Urinary bladder (tissue), 4 donors: ENCODE results near the gene ZKSCAN1. TPM values are rescaled to one million over a fixed set of nuclear protein-coding genes. Genes with fewer than 3 reads are reported as not detected.
"Not testable (repeated sequence)": the region's sequence is repeated elsewhere in the genome, so short reads cannot be mapped to it uniquely, and the experiment has no call there.

ENCODE experiments used
- DNase-seq: peaks from one replicate; pipeline ENCODE4 v3.0.0-alpha.2; 2015; ENCODE audit errors: extremely low spot score
- H3K27ac ChIP-seq: one replicate; pipeline ENCODE4 v1.5.1; 2013; ENCODE audit warnings: low read depth, mild to moderate bottlenecking, moderate library complexity
- H3K36me3 ChIP-seq: one replicate; pipeline ENCODE4 v1.6.1; 2013; ENCODE audit warnings: mild to moderate bottlenecking, moderate library complexity; ENCODE audit not compliant: insufficient read depth
- H3K4me1 ChIP-seq: one replicate; pipeline ENCODE4 v1.6.1; 2013; ENCODE audit warnings: mild to moderate bottlenecking, moderate library complexity; ENCODE audit not compliant: insufficient read depth
- H3K4me3 ChIP-seq: one replicate; pipeline ENCODE4 v1.5.1; 2013; ENCODE audit warnings: low read depth, low read length
- WGBS: extraction: QIAGEN DNeasy Blood & Tissue Kit; methylation state at CpG from one replicate; pipeline ENCODE4 v1.1.7; 2013; 5-methylcytosine and 5-hydroxymethylcytosine counted together
- polyA plus RNA-seq: library from polyadenylated mRNA; stranded (reverse); fragments of 200-250 nt; gene quantifications from one replicate; pipeline ENCODE4 v1.2.3, GENCODE V29; 2013
- total RNA-seq: library from RNA; depleted of rRNA; stranded (reverse); fragments of >200 nt; gene quantifications from one replicate; pipeline ENCODE4 v1.2.3, GENCODE V29; 2014
- donor health status: healthy with polysubstance abuse.
- donor health status: healthy.

The ZKSCAN1 gene
- 51.5 TPM for total RNA-seq
- polyA plus RNA-seq = 14.3 TPM

- Histone ChIP-seq H3K27ac (peak within 1 kb of the TSS; percentile 97), H3K36me3 (no peaks in the 10 kb centered on the region), H3K4me1 (no peaks in the 10 kb centered on the region), H3K4me3 (peak within 1 kb of the TSS; percentile 100)
- peak; percentile 78 for DNase-seq
- WGBS = 2% methylated on average over 70 of the region's 70 CpGs
Observed at GRCh38 chr7:100015232-100016214, at the start of gene ZKSCAN1. TSS of gene ZKSCAN1 (plus strand) at chr7:100015596. CDS start at chr7:100023507, 7,911 bp downstream.

- no peak for DNase-seq
- no peak overlapping the region for H3K27ac ChIP-seq
- WGBS = 86% methylated on average over 3 of the region's 3 CpGs
- H3K4me1 ChIP-seq = no peaks in the 10 kb centered on the region
- H3K4me3 ChIP-seq = no peak overlapping the region
- no peaks in the 10 kb centered on the region for H3K36me3 ChIP-seq
Observed at GRCh38 chr7:99969298-99969697, 46.1 kb upstream of the ZKSCAN1 start.

GRCh38 chr7:99969813-99970212 lies 45.6 kb upstream of the ZKSCAN1 start:
- H3K27ac ChIP-seq, H3K36me3 ChIP-seq, DNase-seq, H3K4me1 ChIP-seq, H3K4me3 ChIP-seq: not testable (repeated sequence)
- 19% methylated on average over 1 of the region's 1 CpG for WGBS

- no peak for DNase-seq
- Histone ChIP-seq H3K4me1 (no peaks in the 10 kb centered on the region), H3K4me3 (no peak overlapping the region), H3K27ac (no peak overlapping the region), H3K36me3 (no peaks in the 10 kb centered on the region)
- 70% methylated on average over 4 of the region's 4 CpGs for whole genome bisulfite sequencing
Observed at GRCh38 chr7:99971242-99971641, 44.2 kb upstream of the ZKSCAN1 start.

GRCh38 chr7:99973817-99974216 lies 41.6 kb upstream of the ZKSCAN1 start:
- DNase-seq, H3K4me1 ChIP-seq, H3K27ac ChIP-seq, H3K4me3 ChIP-seq, H3K36me3 ChIP-seq: not testable (repeated sequence)
- 71% methylated on average over 7 of the region's 7 CpGs for WGBS

GRCh38 chr7:99974681-99975080 lies 40.7 kb upstream of the ZKSCAN1 start:
- no peaks in the 10 kb centered on the region for H3K4me1 ChIP-seq
- WGBS = 34% methylated on average over 1 of the region's 1 CpG
- no peak overlapping the region for H3K4me3 ChIP-seq
- no peaks in the 10 kb centered on the region for H3K36me3 ChIP-seq
- no peak overlapping the region for H3K27ac ChIP-seq
- DNase-seq = no peak

- 63% methylated on average over 5 of the region's 5 CpGs for WGBS
- no peaks in the 10 kb centered on the region for H3K4me1 ChIP-seq
- no peak within 1 kb of the TSS for H3K27ac ChIP-seq
- H3K36me3 ChIP-seq = no peaks in the 10 kb centered on the region
- H3K4me3 ChIP-seq = no peak within 1 kb of the TSS
- DNase-seq = no peak
Observed at GRCh38 chr7:99975782-99976521, 39.4 kb upstream of the ZKSCAN1 start, which contains the start of gene AZGP1. TSS of gene AZGP1 (minus strand) at chr7:99976031. CDS start at chr7:99976020, 11 bp downstream.

GRCh38 chr7:99976626-99977025 lies 38.8 kb upstream of the ZKSCAN1 start:
- DNase-seq = no peak
- H3K4me1 ChIP-seq = no peaks in the 10 kb centered on the region
- H3K36me3 ChIP-seq = no peaks in the 10 kb centered on the region
- H3K27ac ChIP-seq = no peak overlapping the region
- WGBS = 80% methylated on average over 13 of the region's 13 CpGs
- no peak overlapping the region for H3K4me3 ChIP-seq

GRCh38 chr7:99979814-99980225 lies 35.6 kb upstream of the ZKSCAN1 start:
- DNase-seq, H3K4me1 ChIP-seq, H3K27ac ChIP-seq, H3K36me3 ChIP-seq, H3K4me3 ChIP-seq: not testable (repeated sequence)
- WGBS = 15% methylated on average over 9 of the region's 10 CpGs

- H3K36me3 ChIP-seq, H3K27ac ChIP-seq, DNase-seq, H3K4me3 ChIP-seq, H3K4me1 ChIP-seq: not testable (repeated sequence)
- WGBS = 56% methylated on average over 4 of the region's 4 CpGs
Observed at GRCh38 chr7:99980448-99980872, 34.9 kb upstream of the ZKSCAN1 start.

- not testable (repeated sequence) for H3K4me3 ChIP-seq, H3K36me3 ChIP-seq, DNase-seq, H3K27ac ChIP-seq, H3K4me1 ChIP-seq
- 78% methylated on average over 7 of the region's 7 CpGs for WGBS
Observed at GRCh38 chr7:99981066-99981465, 34.3 kb upstream of the ZKSCAN1 start.

GRCh38 chr7:99984593-99984992 lies 30.8 kb upstream of the ZKSCAN1 start:
- 62% methylated on average over 2 of the region's 2 CpGs for WGBS
- no peaks in the 10 kb centered on the region for H3K36me3 ChIP-seq

GRCh38 chr7:99987306-99987705 lies 28.1 kb upstream of the ZKSCAN1 start:
- not testable (repeated sequence) for H3K4me1 ChIP-seq, DNase-seq, H3K36me3 ChIP-seq, H3K27ac ChIP-seq, H3K4me3 ChIP-seq
- WGBS = 74% methylated on average over 13 of the region's 14 CpGs

More at GRCh38 chr7:99984593-99984992, 30.8 kb upstream of the ZKSCAN1 start:
- Histone ChIP-seq H3K4me3 (no peak overlapping the region), H3K27ac (no peak overlapping the region), H3K4me1 (no peaks in the 10 kb centered on the region)
- DNase-seq = no peak
